GM20431 (cell line): ENCODE data around the gene TC2N.
"Not testable (repeated sequence)": the region's sequence is repeated elsewhere in the genome, so short reads cannot be mapped to it uniquely, and the experiment has no call there.

Source experiments
- in situ Hi-C: fragments of 300-500 bp; cut with MseI, MboI; formaldehyde crosslinking; loops from one replicate; pipeline ENCODE4 v1.15.0; 2020; ENCODE audit warnings: low sequenced_read_pairs; ENCODE audit not compliant: unreplicated experiment

TC2N gene

GRCh38 chr14:91872011-91872501 is 4.7 kb upstream of the TC2N start:
- in situ Hi-C loops, result loop anchor here (25.0 kb wide), 1 partner anchor 210 kb away; no protein-coding TSS in a partner anchor

GRCh38 chr14:91871401-91871800 is 4.1 kb upstream of the TC2N start:
- in situ Hi-C loops, result loop anchor here (25.0 kb wide), 1 partner anchor 209 kb away; no protein-coding TSS in a partner anchor

GRCh38 chr14:91870890-91871289 is 3.6 kb upstream of the TC2N start:
- in situ Hi-C loops, result loop anchor here (25.0 kb wide), 1 partner anchor 209 kb away; no protein-coding TSS in a partner anchor

GRCh38 chr14:91870001-91870400 is 2.7 kb upstream of the TC2N start:
- in situ Hi-C loops, result loop anchor here (25.0 kb wide), 1 partner anchor 208 kb away; no protein-coding TSS in a partner anchor

GRCh38 chr14:91869556-91869955 is 2.2 kb upstream of the TC2N start:
- in situ Hi-C loops, result loop anchor here (25.0 kb wide), 1 partner anchor 207 kb away; no protein-coding TSS in a partner anchor

- in situ Hi-C loops, result loop anchor here (25.0 kb wide), 1 partner anchor 204 kb away; no protein-coding TSS in a partner anchor
Measured at GRCh38 chr14:91866511-91867295, 633 bp downstream of the TC2N start.

GRCh38 chr14:91866061-91866460 is 1.3 kb downstream of the TC2N start:
- in situ Hi-C loops, result loop anchor here (25.0 kb wide), 1 partner anchor 204 kb away; no protein-coding TSS in a partner anchor

- in situ Hi-C loops, result loop anchor here (25.0 kb wide), 1 partner anchor 200 kb away; no protein-coding TSS in a partner anchor
Measured at GRCh38 chr14:91862417-91862816, 4.9 kb downstream of the TC2N start.

- in situ Hi-C loops, result loop anchor here (25.0 kb wide), 1 partner anchor 199 kb away; no protein-coding TSS in a partner anchor
Measured at GRCh38 chr14:91861091-91861490, 6.2 kb downstream of the TC2N start.

GRCh38 chr14:91860238-91860637 is 7.1 kb downstream of the TC2N start:
- in situ Hi-C loops, result loop anchor here (25.0 kb wide), 1 partner anchor 198 kb away; no protein-coding TSS in a partner anchor

- in situ Hi-C loops, result loop anchor here (25.0 kb wide), 1 partner anchor 196 kb away; no protein-coding TSS in a partner anchor
Measured at GRCh38 chr14:91858536-91859275, 8.6 kb downstream of the TC2N start.

GRCh38 chr14:91857614-91858013 is 9.7 kb downstream of the TC2N start:
- in situ Hi-C loops, result loop anchor here (25.0 kb wide), 1 partner anchor 195 kb away; no protein-coding TSS in a partner anchor

- in situ Hi-C loops, result loop anchor here (25.0 kb wide), 1 partner anchor 192 kb away; no protein-coding TSS in a partner anchor
Measured at GRCh38 chr14:91854327-91854934, 12.9 kb downstream of the TC2N start.

- in situ Hi-C loops, result loop anchor here (25.0 kb wide), 1 partner anchor 189 kb away; no protein-coding TSS in a partner anchor
Measured at GRCh38 chr14:91851563-91851962, 15.8 kb downstream of the TC2N start.

- in situ Hi-C loops, result no loop called here
Measured at GRCh38 chr14:91848504-91849001, 18.8 kb downstream of the TC2N start.

GRCh38 chr14:91847693-91848092 is 19.6 kb downstream of the TC2N start:
- in situ Hi-C loops, result no loop called here

GRCh38 chr14:91845652-91846051 is 21.7 kb downstream of the TC2N start:
- in situ Hi-C loops, result no loop called here

GRCh38 chr14:91845056-91845455 is 22.3 kb downstream of the TC2N start:
- in situ Hi-C loops, result not testable (repeated sequence)

GRCh38 chr14:91844029-91844428 is 23.3 kb downstream of the TC2N start:
- in situ Hi-C loops, result no loop called here

- in situ Hi-C loops, result no loop called here
Measured at GRCh38 chr14:91843437-91843836, 23.9 kb downstream of the TC2N start.
